ENCODE measurements around the gene CTNNA3. TPM values are rescaled to one million over a fixed set of nuclear protein-coding genes. Genes with fewer than 3 reads are reported as not detected.

The CTNNA3 gene
- total RNA-seq, 1 donor from 2014 or later: under 0.01 TPM

DNA sequence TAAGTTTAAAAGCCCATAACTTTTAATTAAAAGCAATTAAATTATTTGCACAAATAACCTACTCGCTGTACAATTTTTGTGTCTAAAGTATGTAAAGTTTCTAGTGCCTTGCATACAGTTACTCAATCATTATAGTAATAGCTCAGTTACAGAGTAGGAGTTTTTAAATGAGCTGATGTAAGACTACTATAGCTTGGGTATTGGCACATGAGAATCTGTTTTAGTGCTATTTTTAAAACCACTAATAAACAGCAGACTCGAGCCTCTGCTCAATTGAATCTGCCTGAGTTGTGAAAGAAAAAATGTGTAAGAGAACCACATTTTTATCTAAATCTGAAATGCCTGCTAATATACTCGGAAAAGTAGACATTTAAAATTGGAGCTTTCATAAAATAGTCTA is 31.1 kb downstream of the CTNNA3 start:
- no peak for DNase-seq

DNA sequence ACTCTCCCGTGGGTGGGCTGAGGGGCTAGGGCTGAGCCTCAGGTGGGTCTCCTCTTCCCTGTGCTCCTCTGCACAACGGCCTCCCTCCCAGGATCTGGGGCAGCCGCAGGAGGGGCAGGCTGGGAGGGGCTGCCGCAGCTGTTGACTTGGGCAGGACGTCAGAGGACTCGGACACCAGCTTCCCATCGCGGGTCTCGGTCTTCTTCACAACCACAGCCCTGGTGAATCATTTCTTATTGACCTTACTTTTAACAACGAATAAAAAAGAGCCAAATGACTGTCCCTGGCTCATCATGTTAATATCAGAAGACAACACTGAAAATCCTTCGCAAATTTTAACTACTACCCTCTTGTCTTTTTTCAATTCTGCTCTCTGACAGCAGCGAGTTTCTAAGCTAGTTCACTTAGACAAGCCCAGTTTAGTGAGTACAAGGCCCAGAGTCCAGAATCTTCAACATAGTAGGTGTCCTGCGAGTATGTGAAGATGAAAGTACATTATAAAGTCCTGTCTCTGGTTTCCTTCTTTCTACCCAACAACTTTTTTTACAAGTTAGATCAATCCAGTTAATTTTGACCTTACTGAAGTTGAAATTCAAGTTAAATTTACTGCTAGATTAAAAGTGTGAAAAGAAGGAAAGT is 32.4 kb downstream of the CTNNA3 start:
- DNase-seq: no peak

DNA sequence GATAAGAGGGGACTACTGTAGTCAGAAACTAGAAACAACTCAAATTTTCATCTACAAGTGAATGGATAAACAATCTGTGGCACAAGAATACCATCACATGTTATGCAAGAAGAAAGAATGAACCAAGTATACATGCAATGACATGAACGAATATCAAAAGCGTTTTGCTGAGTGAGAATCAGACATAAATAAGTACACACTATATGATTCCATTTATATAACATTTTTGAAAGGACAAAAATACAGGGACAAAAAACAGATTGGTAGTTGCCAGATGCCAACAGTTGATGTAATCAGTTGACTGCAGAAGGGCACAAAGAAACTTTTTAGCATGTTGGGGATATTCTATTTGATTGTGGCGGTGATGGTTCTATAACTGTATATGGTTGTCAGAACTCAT is 33.6 kb downstream of the CTNNA3 start:
- DNase-seq: no peak

DNA sequence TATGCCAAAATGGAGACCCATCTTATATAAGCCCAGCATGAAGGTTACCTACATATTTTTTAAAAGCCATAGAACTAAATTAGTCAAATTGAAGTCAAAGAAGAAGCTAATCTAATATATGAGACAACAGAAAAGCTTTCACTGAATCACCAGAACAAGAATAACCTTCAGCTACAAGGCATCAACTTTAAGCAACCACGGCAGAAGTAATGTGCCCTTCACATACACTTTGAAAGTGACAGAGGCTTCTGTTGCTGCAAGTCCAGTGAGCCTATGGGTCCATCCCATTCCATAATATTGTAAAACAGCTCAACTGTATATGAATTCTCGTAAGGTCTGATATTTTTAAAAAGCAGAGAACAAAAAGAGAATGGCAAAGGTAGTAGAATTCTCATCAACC is 36.5 kb downstream of the CTNNA3 start:
- no peak for DNase-seq

DNA sequence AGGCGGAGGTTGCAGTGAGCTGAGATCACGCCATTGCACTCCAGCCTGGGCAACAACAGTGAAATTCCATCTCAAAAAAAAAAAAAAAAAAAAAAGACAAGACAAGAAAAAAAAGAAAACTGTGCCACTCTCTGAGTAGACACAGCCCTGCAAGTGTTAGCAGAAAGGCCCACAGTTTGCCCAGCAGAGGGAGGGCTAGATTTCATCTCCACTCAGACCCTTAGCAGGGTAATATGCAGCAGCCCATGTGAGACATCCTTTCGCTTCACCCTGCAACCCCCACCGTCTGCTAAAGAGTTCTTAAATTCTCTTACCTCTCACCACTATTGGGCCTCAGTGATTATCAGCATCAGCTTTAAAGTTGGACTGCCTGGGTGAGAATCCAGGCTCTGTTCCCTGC is 38.2 kb downstream of the CTNNA3 start:
- no peak for DNase-seq

DNA sequence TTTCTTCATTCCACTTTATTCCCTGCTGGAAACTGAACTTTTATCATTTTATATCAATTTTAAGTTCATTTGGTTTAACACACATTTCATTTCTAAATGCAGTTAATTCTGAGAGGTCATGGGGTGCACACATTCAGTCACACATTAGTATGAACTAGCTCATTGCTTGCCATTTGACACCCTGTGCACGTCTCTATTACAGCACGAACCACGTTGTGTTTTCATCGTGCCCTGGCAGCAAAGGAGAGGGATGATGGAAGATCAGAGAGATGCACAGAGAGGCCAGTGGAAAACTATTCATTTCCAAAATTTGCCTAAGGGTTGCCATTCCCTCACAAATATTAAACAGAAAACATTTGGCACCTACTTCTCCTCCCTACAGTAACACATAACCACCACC is 45.4 kb downstream of the CTNNA3 start:
- no peak for DNase-seq

DNA sequence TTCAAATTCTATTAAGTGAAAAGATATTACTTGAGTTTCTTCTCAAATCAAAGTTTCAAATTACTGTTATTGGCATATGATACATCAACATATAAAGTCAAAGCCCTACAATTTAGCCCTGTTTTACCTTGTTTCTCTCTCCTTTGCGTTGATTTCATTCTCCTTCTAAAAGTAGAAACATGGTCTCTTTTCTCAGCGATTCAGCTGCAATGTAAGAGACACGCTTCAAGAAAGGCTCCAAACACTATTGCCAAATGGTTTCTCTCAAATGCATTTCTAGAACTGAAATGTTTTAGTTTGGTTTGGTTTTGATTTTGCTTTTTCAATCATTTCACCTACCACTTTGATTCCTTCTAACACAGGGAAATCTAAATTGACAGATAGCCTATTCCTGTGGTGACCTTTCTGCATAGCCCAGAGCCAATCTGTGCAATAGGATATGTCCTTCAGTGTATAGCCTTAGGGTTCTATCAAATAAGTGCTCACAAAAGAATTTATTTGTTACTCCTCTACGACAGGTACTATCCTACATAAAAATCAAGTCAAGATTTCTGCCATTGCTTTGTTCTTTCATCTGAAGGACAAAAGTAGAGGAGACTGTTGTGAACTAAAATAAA is 47.3 kb downstream of the CTNNA3 start:
- no peak for DNase-seq

DNA sequence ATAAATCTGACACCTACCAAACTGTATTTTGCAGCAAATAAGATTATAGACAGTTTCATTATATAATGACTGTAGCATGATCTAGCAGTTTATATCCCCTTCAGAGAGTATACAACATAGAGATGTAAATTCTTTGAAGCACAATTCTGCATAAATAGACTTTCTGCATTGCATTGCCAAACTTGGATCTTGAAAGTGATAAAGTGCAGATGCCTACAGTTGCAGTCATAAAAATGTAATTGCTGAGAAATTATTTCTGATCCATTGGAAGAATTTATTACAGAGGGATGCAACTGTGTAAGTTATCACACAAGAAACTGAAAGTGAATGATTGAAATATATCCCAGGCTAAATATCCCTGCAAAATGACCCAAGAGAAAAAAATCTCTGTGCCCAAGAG is 65.1 kb downstream of the CTNNA3 start:
- DNase-seq: no peak

DNA sequence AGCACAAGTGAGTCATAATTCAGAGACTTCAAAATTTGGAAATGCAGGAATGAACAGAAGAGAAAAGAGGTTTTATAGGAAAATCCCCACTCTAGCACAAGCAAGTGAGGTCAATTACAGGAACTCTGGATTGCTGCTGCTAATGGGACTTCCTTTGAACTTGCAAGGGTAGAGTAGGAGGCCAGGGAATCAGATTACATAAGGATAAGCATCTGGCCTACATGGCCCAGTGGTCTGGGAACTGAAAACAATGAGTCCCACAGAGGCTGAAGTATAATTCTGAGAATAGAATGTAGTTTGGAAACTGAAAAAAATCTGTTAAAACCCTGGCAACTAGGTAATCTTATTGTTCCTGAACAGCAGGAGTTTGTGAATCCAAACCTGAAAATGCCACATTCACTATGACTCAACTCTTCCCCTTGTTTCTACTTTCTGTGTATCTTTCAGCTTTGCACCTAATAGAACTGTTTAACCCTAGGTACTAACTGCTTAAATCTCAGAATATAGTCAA is 66.5 kb downstream of the CTNNA3 start:
- DNase-seq: peak; percentile 55

DNA sequence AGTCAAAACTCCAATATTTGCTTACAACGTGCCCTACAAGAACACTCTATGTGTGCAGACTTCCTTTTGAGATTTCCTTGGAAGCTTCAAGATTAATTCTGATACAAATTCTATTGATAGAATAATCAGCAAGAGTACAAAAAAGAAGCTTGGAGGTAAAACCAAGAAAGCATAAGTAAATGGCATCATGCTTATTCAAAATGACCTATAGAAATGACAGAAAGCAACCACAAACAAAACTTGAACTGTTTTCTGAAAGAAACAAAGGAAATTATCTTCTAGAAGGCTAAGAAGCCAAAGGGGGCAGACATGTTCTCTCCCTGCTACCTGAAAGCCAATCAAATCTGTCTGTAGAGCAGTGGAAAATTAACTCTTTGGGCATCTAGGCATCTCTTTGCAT is 73.0 kb downstream of the CTNNA3 start:
- no peak for DNase-seq

DNA sequence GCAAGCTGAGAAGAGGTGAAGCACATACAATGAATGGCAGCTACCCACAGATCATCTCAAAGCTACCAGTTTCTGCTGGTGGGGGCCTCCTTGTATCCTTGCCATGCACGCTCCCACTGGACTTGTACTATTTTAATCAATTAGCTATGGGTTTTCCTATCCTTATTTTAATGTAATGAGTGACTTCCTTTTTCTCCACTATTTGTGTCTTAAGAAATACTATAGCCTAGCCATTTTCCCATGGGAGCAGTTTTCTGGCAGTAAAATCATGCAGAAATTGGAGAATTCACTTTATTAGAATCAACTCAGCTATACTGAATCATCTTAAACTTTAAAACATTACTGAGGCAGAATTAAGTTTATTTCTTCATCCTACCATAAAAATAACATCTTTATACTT is 73.5 kb downstream of the CTNNA3 start:
- DNase-seq: no peak

DNA sequence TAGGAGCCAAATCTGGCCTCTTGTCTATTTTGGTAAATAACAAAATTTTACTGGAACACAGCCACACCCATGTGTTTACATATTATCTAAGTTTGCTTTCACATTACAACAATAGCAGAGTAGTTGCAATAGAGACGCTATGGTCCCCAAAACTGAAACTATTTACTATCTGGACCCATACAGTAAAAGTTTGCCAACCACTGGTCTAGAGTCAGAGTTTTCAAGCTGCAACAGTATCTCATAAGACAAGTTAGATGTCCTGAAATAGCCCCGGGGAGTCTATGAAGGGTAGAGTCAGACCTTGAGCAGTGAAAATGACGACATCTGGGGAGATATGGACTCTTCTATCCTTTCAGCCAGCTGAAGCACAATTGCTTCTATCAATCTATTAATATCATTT is 74.2 kb downstream of the CTNNA3 start:
- no peak for DNase-seq

DNA sequence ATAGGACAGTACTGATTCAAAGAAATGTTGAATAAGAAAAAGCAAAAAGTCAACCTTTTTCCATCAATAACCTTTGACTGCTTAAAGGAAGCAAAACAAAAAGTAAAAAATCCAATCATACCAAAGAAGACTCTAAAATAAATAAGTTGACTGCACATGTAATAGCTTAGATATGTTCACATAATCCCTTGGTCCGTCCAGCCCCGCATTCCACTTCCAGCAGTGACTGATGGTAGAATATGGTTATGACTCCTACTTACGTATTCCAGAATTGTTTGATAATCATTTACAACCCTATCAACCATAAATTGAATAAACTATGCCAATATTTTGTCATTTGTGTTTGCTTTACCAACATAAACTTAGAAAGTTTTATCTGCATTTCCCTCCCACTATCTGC is 77.9 kb downstream of the CTNNA3 start:
- no peak for DNase-seq

DNA sequence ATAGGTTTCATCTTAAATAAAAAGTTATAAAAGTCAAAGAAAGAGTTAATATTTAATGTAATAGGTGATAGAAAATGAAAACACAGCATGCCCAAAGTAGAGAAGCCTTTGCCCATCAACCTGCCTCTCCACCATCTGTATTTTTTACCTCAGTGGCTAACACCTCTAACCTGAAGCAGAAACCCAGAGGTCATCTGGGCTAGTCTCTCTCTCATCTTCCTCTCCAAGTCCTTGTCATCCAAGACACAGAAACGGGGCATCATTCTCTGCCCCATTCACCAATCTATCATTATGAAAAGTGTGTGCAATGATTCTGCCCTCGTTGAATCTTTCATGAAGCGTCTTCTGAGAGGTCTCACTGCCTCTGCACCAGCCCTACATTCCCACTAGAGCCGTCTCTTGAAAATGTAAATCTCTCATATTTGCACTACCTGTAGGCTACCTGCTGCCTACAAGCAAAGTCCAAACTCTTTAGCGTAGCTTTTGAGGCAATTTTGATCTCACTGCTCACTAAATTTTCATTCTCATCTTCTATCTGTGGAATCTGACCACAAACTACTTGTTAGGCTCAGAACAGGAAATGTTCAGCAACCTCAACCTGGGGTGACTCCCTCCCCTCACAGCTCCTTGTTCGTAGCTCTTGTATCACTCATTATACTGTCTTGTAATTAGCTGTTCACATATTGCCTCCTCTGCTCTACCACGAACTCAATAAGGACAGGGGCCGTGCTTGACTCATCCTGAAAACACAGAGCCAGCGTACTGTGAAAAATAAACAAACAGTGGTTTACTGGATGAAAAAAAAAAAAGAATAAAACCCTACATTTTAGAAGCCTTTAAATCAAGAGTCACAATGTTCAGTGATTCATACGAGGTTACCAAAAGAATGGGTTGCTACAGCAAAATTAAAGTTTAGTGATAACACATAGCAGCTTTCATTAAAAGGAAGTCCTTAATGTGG is 83.1 kb downstream of the CTNNA3 start:
- DNase-seq: no peak

DNA sequence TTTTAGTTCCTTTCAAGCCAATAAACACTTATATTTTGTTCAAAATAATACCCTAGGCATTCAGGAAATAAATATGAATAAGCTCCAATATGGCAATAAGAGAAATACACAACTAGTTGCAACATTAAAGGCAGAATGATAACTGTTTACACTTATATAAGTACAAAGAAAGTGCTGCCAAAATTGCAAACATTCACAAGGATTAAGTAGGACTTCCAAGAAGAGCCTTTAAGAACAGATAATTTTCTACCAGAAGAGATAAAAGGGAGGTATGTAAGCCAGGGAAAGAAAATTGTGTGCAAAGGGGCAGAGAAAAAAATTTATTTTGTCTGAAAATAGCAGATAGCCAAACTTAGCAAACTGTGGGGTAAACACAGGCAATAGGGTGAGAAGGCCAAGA is 83.8 kb downstream of the CTNNA3 start:
- no peak for DNase-seq

DNA sequence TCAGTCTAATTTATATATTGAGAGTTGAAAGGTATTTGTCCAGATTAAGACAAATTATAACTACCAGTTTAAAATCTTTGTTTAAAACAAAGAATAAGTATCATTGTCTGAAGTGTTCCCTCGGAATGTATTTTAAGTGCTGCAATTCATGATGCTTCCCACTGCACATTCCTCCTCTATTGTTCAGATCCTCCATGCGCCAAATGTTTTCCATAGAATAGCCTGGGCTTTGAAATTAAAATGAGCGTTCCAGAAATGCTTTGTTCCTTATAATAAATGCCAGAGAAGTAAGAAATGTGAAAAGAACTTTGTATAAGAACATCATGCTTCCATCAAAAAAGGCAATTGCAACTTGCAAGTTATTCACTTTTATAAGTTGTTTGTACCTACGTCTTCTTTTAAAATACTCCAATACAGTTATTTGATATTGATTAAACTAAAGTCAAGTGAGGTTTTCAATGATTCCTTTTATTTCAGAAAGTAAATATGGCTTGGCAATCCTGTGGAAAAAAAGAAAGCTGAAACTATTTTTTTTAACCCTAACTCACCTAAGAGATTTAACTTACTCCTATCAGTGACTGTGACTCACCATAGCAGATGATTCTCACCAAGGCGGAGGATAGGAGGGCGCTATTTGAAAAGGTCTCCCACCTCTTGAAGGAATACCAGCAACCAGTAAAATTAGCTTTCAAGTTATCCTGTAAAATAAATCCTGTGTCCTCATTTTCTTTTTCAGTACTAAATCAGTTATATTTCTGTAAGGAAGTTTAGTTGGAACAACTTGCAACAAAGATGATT is 85.8 kb downstream of the CTNNA3 start:
- peak; percentile 69 for DNase-seq

DNA sequence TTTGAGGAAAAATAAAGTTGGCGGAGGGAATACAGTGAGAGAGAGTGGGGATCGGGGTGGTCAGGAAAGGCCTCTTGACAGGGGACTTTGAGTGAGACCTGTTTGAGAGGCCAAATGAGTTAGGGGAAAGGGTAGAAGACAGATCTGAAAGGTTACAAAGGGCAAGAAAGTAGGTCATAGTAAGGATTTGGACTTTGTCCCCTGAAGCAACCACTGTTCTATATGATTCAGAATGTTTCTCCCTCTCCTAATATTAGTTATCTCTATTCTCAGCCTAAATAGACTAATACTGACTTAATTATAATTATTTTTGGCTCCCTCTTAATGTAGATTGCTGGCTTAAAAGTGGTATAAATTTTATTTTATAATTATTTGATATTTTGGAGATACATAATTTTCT is 88.0 kb downstream of the CTNNA3 start:
- DNase-seq: no peak

DNA sequence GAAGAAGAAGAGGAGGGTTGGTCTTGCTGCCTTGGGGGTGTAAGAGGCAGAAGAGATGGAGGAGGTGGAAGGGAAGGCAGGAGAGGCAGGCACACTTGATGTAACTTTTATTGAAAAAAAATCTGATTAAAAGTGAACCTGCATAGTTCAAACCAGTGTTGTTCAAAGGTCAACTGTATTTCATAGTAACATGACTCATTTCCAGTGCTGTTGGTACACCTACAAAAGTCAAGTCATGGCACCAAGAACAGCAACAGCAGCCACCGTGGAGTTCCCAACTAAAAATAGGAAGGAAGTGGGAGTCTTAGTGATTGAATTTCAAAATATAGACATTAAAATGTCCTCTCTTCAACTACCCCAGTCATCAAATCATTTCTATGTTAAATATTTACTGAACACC is 88.5 kb downstream of the CTNNA3 start:
- peak; percentile 67 for DNase-seq

DNA sequence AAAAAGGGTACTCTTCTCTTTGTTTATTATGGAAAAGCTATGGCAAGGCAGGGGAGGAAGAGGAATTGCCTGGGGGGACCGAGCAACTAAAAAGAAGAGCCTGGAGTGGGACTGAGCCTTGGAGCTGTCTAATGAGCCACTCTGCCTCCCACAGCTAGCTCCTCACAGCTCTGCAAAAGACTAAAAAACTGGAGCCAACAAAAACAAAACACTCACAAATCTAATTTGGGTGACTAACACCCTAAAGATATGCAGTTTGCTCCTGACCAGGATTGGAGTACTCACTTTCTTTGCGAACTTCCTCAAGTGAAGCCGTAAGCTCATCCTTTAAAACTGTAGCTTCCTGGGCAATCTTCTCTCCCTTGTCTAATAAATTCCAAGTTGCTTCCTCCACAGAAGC is 89.4 kb downstream of the CTNNA3 start:
- peak; percentile 82 for DNase-seq

DNA sequence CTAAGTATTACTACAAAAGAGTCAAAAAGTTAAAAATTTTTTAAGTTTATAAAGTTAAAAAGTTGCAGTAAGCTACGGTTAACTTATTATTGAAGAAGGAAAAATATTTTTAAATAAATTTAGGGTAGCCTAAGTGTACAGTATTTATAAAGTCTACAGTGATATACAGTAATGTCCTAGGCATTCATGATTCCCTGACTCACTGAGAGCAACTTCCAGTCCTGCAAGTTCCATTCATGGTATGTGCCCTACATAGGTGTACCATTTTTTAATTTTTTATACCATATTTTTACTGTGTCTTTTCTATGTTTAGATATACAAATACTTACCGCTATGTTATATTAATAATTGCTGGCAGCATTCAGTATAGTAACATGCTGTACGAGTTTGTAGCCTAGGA is 92.3 kb downstream of the CTNNA3 start:
- DNase-seq: no peak

DNA sequence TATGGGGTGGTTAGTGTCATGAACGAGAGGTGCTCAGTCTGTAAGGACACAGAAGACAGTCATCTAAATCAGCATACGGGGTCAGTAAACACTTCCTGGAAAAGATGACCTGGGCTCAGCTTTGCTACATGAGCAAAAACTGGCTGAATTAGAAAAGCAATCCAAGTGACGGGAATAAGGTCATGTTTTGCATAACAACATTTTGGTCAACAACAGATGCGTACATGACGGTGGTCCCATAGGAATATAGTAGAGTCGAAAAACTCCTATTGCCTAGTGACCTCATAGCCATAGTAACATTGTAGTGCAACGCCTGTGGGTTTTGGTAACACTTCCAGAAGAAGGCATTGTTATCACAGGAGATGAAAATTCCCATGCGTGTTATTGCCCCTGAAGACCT is 92.9 kb downstream of the CTNNA3 start:
- DNase-seq: peak; percentile 81

DNA sequence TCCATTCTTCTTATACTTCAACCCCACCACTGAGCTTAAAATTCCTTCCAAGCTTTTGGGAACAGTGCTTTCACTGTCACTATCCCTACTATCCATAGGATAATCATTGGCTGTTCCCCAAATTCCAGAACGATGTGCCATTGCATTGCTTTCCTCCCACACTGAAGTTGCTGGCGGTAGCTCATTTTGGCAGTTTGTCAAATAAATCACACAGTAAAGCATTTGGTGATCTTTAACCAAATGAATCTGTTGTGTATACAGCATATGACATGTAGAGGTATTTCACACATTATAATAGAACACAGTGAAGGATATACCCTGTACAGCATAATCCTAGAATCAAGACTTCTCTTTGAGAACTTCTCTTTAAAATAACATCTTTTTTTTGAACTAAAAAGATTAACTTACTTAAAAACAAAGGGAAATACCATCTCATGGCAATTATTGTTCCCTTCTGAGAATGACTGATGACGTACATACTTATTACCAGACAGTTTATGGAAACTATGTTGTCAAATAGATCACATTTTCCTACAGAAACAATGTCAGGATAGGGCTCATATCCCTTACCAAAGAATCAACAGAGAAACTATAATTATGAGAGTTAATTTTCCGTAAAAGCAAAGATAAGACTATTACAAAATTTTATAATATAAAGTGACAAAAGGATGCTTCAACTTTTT is 93.6 kb downstream of the CTNNA3 start:
- DNase-seq: peak; percentile 91

Measured in dermis blood vessel endothelial cell (primary cell).